ENCODE measurements around the gene CNOT4.

CNOT4 gene

DNA sequence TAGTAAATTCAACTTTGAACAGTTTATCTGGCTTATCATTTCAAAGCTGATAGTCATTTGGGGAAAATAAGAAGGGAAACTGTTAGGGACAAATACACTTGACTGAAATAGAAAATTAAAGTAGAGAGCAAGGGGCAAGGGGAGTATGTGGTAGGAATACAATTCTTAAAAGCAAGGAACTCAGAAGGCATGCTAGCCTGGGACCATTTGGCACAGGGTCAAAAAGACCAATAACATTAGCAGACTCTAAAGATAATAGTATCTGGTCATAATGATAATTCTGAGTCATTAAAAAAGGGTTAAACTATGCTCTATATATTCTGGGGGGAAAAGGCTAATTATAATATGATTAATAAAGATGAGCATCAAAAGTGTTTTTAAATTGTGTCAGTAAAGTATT lies 112.2 kb downstream of the CNOT4 start:
- DNase-seq (ENCODE audit: low spot score) = no peak

DNA sequence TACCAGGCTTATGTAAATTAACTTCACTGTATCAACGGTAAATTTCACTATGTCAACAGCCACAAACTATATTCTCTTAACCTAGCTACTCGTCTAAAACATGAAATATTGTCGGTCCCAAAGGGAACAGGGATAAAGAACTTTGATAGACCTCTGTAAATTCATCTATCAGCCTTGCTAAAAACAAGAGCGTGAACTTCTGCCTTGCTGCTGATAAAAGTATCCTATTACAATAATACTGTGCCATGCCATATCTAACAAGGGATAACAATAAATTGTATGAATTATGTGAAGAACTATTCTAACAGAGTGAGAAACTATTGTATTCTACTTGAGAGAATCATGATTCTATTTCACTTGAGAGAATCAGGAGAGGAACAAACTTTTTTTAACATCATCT lies 117.2 kb downstream of the CNOT4 start:
- no peak for DNase-seq (ENCODE audit: low spot score)

DNA sequence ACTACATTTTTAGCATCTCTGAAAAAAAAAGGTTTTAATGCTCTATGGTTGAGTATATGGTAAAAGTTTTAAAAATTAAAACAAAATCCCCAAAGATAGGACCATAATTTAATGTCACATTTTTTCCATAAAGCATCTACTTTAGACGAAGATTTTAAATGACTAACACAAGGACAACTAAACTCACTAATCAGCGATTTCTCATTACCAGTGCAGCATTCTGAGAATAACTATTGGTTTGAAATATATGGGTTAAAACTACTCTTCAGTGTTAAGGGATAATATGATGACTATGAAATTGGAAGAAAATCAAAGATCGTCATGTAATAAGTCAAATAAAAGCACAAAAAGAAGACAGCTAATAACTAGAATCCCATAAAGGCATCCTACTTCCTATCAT lies 118.4 kb downstream of the CNOT4 start:
- no peak for DNase-seq (ENCODE audit: low spot score)

DNA sequence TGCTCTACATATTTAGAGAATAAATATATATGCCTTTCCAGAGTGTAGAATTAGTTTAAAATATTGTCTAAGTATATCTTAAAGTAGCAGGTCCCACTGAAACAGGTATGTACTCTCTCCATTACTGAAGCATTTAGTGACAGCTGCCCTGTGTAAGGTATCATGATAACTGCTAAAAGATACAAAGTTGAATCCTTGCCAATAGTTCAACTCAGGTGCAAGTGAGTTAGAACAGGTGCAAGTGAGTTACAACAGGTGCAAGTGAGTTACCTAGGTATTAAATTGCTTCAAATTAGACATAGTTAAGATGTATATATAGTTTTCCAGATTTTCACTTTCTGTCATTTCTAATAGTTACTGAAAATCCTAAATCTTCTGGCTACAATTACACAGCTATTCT lies 119.1 kb downstream of the CNOT4 start:
- no peak for DNase-seq (ENCODE audit: low spot score)

DNA sequence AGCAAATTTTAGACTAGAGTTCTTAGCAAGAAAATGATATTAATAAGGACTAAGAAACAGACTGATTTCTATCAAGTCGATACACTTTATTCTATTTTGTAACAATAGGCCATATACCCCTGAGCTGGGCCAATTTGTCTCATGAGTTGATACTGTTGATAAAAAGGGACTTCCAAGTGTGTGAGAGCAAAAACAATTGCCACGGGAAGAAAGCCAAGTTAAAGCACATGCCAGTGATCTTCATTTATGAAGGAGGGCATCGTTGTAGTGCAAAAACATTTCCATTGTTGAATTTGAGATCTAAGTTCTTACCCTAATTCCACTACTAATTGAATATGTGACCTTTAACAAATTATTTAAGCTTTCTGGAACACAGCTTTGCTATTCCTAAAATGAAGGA lies 119.9 kb downstream of the CNOT4 start:
- DNase-seq (ENCODE audit: low spot score) = no peak

DNA sequence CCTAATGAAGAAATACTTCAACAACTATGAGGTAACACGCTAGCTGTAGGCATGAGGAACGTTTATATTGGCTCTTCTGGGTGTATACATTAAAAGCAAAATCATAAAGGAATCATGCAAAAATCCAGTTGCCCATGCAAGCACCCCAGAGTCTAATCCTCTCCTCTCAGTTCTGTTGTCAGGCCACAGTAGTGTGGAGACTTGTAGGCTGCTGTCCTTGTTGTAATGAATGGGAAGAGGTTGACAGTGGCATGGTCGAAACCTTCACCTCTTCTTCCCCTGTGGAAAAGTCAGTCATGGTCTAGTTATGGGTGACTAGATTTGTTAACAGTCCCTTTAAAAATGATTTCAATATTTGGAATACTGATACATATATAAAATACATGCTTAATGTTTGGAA lies 121.3 kb downstream of the CNOT4 start:
- no peak for DNase-seq (ENCODE audit: low spot score)

DNA sequence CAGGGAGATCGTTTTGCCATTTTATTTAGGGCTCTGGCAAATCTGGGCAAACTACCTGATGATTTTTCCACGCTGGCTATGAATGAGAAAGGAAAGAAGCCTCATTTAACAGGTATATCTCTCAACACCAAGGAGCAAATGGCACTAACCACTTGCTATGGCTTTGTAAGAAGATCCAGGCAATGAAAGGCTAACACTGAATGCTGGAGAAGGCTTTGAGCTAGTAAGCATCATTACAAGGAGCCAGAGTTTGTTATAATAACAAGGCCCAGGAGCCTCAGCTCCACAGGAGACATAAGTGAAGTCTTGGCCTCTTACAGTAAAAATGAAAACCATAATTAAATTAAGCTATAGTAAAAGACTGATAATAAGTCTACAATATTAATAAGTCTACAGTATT lies 123.1 kb downstream of the CNOT4 start:
- DNase-seq (ENCODE audit: low spot score) = no peak

DNA sequence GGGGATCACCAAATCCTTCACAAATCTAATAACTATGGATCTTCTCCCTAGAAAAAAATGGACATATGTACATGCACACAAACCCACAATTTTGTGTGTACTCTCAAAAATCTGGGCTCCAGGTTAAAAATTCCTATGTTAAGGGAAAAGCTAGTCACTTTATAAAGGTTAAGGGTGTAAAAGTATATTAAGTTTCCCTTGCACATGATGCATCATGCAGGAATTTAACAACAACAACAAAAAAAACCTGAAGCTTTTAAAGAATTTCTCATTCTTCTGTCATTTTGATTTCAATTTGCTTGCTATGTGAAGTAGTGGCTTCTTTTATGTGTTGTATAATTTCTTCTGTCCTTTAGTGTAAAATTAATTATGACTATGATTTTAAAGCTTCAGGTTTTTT lies 123.7 kb downstream of the CNOT4 start:
- DNase-seq (ENCODE audit: low spot score) = no peak

DNA sequence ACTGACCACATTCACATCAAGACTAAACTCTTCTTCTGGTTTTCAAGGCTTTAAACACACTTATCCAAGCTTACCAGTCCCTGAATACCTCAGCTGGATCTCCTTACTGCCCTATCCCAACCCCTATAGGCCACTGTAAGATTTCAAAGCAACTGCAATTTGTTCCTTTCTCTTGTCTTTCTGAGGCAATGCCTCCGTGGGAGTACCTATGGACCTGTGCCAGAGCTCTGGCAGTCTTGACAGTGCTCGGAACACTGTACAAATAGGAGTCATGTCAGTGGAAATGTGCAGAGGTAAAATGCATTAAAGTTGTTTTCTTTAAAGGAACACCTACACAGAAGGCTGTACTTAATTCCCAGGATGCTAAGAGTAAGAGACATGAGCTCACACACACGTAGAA lies 124.7 kb downstream of the CNOT4 start:
- no peak for DNase-seq (ENCODE audit: low spot score)

DNA sequence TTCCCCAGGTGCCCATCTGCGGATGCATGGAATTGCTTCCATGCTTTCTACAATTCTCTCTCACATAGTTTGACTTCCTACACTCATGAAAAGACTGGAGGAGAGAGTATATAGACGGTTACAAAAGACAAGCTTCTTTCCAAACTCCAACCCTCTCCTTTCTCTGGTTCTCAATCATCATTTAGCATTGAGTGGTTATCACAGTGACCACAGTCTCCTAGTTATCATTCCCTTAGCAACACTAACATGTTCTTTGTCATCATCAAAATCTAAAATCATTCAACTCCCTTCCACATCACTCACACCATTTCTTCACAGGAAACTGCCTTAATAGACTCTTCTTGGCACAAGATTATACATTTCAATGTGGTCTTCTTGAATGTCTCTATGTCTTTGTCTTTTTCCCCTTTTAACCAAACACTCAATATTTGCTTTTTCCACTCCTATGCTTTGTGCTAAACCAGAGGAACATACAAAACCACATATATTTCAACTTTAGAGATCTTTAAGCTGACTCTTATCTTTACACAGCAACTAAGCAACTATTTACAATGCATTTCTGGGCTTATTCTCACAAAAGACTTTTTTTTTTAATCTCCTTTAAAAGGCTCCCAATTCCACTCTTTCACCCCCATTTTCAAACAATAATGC lies 126.3 kb downstream of the CNOT4 start:
- no peak for DNase-seq (ENCODE audit: low spot score)

DNA sequence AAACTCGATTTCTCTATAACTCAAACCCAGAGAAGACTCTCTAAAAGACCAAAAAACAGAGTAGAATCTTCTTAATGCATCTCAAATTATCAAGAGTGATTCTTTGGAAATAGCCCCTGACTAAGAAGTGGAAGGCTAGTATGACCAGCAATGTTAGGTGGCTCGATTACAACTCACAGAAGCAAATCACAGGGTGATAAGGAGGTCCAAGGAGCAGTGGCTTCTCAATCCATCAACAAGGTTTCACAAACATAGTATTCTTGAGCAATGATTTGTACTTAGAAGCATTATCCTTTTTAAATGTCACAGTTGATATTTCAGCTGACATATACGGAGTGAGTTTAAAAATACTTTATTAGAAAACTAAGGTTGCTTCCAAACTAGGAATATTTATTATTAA lies 127.7 kb downstream of the CNOT4 start:
- DNase-seq (ENCODE audit: low spot score) = no peak

DNA sequence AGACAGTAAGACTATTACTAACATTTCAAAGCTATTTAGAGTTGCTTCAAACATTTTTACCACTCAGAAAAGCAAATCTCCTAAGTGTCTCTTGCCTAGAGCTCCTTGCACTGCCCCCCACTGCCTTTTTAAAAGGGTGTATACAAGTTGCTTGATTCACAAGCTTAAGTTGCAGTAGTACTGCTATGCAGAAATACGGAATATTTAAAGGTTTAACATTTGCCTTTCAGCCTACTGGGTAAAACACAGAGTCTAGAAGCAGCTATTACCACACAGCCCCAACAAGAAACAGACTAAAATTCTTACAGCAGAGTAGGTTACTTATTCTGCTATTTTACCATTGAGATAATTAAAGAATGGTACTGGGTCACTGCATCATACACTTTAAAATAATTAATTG lies 128.5 kb downstream of the CNOT4 start:
- no peak for DNase-seq (ENCODE audit: low spot score)

DNA sequence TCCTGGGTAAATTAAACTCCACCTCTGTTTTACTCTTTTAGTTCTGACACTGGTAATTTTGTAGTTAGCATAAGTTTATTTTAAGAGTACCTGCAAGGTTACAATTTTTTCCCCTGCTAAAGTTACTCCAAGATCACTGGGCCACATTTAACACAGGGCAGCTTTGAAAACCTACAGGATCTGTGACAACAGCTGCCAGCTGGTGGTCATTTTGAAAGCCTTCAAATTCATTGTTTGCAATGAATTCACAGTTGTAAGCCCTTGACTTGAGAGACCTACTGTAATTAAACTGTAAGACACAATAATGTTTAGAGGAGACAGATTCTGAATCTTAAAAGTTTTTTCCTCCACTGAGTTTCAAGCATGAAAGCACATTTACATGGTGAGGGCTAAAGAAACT lies 129.6 kb downstream of the CNOT4 start:
- DNase-seq (ENCODE audit: low spot score) = no peak

DNA sequence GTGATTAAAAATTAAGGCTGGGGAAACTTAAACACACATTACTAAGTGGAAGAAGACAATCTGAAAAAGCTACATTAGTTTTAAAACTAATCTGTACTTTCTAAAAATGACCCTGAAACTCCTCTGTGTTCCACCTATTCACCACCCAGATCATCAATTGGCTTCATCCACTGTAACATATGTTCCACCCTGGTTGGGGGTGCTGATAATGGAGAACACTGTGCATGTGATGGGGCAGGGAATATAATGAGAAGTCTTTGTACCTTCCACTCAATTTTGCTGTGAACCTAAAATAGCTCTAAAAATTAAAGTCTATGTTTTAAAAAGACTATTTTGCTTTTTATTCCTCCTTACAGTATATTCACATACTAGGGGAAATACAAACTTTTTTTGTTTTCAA lies 132.7 kb downstream of the CNOT4 start:
- no peak for DNase-seq (ENCODE audit: low spot score)

DNA sequence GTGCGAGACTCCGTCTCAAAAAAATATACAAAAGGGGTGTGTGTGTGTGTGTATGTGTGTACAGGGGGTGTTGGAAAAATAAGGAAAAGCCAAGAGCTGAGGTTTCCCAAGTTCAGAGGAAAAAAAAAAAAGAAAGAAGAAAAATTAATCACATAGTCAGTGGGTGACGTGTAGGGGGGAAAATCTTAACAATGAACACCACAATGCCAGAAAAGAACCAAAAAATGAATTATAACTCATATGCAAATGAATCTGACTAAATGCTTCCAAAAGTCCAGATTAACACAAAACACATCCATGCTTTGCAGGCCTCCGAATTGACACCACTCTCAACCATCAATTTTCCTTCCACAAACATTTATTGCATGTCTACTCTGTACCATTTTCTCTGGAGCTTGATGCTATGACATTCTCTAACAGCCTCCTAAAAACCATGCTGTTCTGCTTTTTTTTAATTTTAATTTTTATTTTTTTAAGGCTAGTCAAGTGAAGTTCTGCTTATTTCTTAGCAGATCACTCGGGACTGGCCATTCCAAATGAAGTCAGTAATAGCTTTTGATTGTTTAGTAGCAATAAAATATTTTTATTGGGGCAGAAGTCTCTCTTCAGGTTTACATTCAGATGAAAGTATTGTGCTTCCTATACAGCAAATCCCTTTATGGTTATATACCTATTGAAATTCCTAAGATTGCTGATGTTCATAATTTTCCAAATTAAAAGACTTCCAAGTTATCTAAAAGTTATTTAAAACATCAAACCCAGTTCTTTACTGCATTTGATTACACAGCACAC lies 133.8 kb downstream of the CNOT4 start:
- no peak for DNase-seq (ENCODE audit: low spot score)

DNA sequence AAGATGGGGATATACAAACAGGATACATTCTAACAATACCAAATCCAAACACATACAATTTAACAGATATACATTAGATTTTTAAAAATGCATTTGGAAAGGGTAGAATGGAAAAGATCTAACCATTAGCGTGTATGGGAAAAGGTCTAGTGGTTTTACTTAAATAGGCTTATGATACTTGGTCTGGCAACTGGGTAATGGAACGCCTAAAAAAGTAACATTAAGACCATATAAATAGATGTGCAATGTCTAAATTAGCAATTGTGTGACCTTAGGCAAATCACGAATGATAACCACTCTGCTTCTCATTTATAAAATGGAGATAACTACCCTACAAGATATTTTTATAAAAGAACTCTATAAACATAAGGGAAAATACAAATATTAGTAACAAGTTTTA lies 135.2 kb downstream of the CNOT4 start:
- no peak for DNase-seq (ENCODE audit: low spot score)

DNA sequence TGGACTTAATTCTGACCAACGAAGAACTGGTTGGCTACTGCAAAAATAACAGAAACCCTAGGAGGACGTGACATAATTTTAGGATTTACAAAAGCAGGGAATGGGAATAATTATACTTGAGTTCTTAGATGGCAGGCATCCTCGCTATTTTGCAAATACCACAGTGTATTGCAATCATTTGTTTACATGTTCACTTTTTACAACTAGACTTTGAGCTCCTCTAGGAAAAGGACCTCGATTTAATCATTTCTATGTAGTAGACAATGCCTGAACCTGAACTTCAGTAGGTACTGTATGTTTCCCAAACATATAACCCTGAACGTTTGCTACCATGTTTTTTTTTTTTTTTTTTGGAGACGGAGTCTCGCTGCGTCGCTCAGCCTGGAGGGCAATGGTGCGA lies 137.7 kb downstream of the CNOT4 start:
- no peak for DNase-seq (ENCODE audit: low spot score)

DNA sequence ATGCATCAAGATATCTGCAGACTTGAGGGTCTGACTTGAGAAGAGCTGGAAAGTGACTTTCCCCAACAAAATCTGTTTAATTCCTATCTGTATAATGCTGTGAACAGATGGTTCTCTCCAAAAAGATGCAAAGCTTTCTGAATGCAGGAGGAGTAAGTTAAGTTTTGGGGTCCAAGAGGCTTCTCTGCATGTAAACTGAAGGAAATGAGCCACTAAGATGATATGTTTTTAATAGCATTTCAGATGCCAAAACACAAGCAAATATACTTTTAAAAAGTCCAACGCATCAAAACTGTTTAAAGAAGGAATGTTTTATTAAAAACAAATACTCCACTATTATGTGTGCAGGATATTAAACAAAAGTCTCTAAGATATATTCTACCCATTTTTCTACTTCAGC lies 139.2 kb downstream of the CNOT4 start:
- no peak for DNase-seq (ENCODE audit: low spot score)

DNA sequence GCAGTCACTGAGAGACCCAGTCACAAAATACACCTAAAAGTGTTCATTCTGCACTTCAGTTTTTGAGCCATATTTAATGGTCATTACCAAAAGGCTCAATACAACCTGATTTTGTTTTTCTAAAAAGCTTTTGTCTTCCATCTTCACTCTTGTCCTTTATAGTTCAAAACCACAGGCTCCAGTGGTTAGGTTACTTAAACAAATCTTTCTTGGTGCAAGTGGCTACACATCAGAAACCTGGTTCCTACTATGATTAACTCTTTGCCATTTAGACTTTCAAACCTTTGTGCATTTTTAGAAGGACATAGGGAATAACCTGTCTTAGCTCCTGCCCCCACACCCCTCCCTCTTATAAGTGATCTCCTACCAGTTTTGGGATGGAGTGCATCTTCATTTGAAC lies 140.5 kb downstream of the CNOT4 start:
- no peak for DNase-seq (ENCODE audit: low spot score)

DNA sequence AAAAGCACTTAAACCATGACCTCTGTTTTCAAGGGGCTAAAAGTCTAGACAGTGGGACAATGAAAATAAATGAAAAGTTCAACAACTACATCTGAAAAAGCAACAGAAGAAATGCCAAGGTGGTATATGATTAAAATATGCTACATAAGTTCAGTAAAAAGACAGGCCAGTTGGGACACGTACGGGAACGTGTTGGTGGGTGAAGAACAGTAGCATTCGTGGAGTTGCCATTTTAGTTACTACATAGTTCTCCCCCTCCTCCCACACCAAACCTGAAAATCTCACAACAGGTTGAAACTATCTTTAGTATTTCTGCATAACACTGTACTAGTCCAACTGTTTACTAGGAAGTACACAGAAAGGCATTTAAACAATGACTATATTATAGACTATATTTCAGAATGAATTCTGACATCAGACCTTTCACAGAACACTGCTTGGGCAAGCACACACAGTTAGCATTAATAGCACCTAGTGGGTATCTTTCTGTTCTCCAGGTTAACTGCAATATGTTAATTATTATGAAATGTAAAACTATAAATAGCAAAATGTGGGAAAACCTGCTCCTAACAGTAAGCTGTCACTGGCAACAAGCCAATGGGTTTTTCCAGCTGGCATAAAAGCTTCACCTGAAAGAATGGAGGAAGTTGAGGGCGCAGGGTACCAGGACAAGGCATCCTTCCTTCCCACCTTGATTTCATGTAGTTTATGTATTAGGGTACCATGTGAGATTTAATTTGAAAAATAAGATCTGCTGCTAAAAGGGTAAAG lies 141.3 kb downstream of the CNOT4 start:
- DNase-seq (ENCODE audit: low spot score) = no peak

DNA sequence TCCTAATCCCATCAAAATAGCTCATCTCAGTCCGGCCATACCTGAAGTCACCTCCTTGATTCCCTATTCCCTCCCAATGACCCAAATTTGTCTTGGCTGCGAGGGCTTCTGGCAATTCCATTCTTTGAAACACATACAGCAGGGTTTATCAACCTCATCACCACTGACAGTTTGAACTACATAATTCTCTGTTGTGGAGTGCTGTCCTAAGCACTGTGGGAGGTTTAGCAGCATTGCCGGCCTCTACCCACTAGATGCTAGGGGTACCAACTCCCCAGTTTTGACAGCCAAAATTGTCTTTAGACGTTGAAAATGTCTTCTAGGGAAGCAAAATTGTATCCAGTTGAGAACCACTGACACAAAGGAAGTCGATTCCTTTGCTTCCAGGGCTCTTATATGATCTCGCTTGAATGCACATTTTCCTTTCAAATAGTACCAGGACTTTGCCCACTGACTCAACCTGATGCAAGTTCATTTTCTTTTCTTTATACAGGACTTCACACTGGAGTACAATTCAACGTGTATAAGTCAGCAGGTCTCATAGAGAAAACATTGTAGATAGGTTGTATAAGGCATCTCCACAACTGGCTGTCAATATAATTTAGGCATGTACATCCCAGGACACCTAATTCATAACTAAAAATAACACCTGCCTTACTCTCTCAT lies 142.9 kb downstream of the CNOT4 start:
- DNase-seq (ENCODE audit: low spot score) = no peak

DNA sequence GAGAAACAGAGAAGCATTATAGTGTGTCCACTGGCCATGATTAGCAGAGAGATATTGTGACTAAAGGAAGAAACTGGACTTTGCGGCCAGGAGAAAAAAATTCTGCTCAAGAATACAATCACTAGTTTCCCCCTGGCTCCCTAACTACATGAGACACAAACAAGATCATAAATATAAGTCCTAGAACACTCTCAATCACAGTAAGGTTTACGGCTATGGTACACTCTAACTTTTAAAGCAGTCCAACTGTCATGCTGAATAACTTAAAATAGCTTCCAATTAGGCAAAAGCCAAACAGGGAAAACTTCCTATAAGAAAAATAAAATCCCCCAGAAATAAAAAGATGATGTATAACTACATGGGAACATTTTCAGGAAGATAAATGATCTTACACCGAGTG lies 144.2 kb downstream of the CNOT4 start:
- DNase-seq (ENCODE audit: low spot score) = no peak

DNA sequence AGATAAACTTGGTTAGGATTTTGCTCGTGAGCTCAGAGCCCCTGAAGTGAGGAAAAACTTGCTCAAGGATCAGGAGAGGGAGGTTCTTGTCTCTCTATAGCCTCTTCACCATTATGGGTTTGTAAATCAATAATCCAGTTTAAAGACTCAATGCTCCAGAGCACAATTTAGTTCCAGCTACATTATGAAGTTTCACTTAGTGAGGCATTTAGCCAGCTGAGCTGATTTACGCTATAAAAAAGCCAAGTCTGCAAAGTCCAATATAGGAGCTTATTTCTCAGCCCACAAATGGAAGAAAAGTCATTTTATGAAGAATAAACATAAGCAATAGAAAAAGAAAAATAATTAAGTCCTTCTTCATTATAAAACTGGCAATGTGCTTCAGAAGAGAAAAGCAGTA lies 145.7 kb downstream of the CNOT4 start:
- no peak for DNase-seq (ENCODE audit: low spot score)

Data from AG08396 (cell line).